Measurements from ENCODE around the gene HMGN3.

The HMGN3 gene

GRCh38 chr6:79263359-79263758, 28.9 kb upstream of the HMGN3 start:
- no peaks in the 10 kb centered on the region for H3K36me3 ChIP-seq (ENCODE audit: insufficient read depth, low read length)

DNA sequence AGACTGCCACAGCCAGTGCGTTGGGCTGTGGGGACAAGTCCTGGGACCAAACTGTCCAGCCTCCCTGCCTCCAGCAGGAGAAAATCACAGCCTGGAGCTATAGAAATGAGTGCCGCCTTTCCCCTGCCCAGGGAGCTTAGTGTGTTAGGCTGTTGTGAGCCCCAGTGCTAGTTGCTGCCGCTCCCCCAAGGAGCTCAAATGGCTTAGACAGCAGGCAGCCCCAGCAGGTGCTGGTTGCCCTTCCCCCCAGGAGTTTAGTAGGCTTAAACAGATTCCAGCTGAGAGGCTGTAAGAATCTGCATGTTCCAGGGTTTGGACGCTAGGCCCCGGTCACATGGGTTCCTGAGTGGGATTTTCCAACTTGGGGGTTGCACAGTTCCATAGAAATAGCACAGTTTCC, 27.2 kb upstream of the HMGN3 start:
- H3K36me3 ChIP-seq (ENCODE audit: insufficient read depth, low read length): no peaks in the 10 kb centered on the region
- no peak overlapping the region for H2AFZ ChIP-seq (ENCODE audit: low read length)
- H3K4me1 ChIP-seq (ENCODE audit: insufficient read depth, low read length, severe bottlenecking): no peaks in the 10 kb centered on the region
- no peak overlapping the region for H3K27ac ChIP-seq (ENCODE audit: low read depth, low read length, poor library complexity, severe bottlenecking)
- no peak overlapping the region for H3K4me3 ChIP-seq (ENCODE audit: low read depth, low read length, poor library complexity, severe bottlenecking)
- no peaks in the 10 kb centered on the region for H3F3A ChIP-seq (ENCODE audit: insufficient read depth, low read length)
- H3K9ac ChIP-seq (ENCODE audit: low read length): no peak overlapping the region
- TF ChIP-seq EZH2 (IDR thresholded peaks at IDR 0.05; ENCODE audit: borderline replicate concordance, low read length): no peak
- TF ChIP-seq, protein P1, sequence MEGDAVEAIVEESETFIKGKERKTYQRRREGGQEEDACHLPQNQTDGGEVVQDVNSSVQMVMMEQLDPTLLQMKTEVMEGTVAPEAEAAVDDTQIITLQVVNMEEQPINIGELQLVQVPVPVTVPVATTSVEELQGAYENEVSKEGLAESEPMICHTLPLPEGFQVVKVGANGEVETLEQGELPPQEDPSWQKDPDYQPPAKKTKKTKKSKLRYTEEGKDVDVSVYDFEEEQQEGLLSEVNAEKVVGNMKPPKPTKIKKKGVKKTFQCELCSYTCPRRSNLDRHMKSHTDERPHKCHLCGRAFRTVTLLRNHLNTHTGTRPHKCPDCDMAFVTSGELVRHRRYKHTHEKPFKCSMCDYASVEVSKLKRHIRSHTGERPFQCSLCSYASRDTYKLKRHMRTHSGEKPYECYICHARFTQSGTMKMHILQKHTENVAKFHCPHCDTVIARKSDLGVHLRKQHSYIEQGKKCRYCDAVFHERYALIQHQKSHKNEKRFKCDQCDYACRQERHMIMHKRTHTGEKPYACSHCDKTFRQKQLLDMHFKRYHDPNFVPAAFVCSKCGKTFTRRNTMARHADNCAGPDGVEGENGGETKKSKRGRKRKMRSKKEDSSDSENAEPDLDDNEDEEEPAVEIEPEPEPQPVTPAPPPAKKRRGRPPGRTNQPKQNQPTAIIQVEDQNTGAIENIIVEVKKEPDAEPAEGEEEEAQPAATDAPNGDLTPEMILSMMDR (IDR thresholded peaks at IDR 0.05; ENCODE audit: low read length): no peak
- no peaks in the 10 kb centered on the region for H3K9me2 ChIP-seq (ENCODE audit: low read depth, low read length)
- no peaks in the 10 kb centered on the region for H4K20me1 ChIP-seq (ENCODE audit: insufficient read depth, low read length)
- H3K27me3 ChIP-seq (ENCODE audit: insufficient read depth, low read length): no peaks in the 10 kb centered on the region
- no peaks in the 10 kb centered on the region for H3K79me2 ChIP-seq (ENCODE audit: insufficient read depth, low read length)
- no peak overlapping the region for H3K4me2 ChIP-seq (ENCODE audit: low read length)
- no peaks in the 10 kb centered on the region for H3K9me3 ChIP-seq (ENCODE audit: low read length)

More at GRCh38 chr6:79263359-79263758, 28.9 kb upstream of the HMGN3 start:
- TF ChIP-seq, protein P1 (IDR thresholded peaks at IDR 0.05; ENCODE audit: low read length): no peak
- TF ChIP-seq EZH2 (IDR thresholded peaks at IDR 0.05; ENCODE audit: borderline replicate concordance, low read length): no peak
- Histone ChIP-seq H4K20me1 (ENCODE audit: insufficient read depth, low read length) (no peaks in the 10 kb centered on the region), H3K27me3 (ENCODE audit: insufficient read depth, low read length) (no peaks in the 10 kb centered on the region), H3K4me3 (ENCODE audit: low read depth, low read length, poor library complexity, severe bottlenecking) (no peak overlapping the region), H2AFZ (ENCODE audit: low read length) (no peak overlapping the region), H3F3A (ENCODE audit: insufficient read depth, low read length) (no peaks in the 10 kb centered on the region), H3K9me3 (ENCODE audit: low read length) (no peaks in the 10 kb centered on the region), H3K4me1 (ENCODE audit: insufficient read depth, low read length, severe bottlenecking) (no peaks in the 10 kb centered on the region), H3K4me2 (ENCODE audit: low read length) (no peak overlapping the region), H3K9ac (ENCODE audit: low read length) (no peak overlapping the region), H3K27ac (ENCODE audit: low read depth, low read length, poor library complexity, severe bottlenecking) (no peak overlapping the region), H3K79me2 (ENCODE audit: insufficient read depth, low read length) (no peaks in the 10 kb centered on the region), H3K9me2 (ENCODE audit: low read depth, low read length) (no peaks in the 10 kb centered on the region)

- Histone ChIP-seq H3K27me3 (ENCODE audit: insufficient read depth, low read length) (no peaks in the 10 kb centered on the region), H3K36me3 (ENCODE audit: insufficient read depth, low read length) (no peaks in the 10 kb centered on the region)
Observed at GRCh38 chr6:79260772-79261171, 26.3 kb upstream of the HMGN3 start.

More at GRCh38 chr6:79260772-79261171, 26.3 kb upstream of the HMGN3 start:
- H3K79me2 ChIP-seq (ENCODE audit: insufficient read depth, low read length): no peaks in the 10 kb centered on the region
- no peaks in the 10 kb centered on the region for H3F3A ChIP-seq (ENCODE audit: insufficient read depth, low read length)
- no peaks in the 10 kb centered on the region for H4K20me1 ChIP-seq (ENCODE audit: insufficient read depth, low read length)
- no peaks in the 10 kb centered on the region for H3K4me1 ChIP-seq (ENCODE audit: insufficient read depth, low read length, severe bottlenecking)
- H2AFZ ChIP-seq (ENCODE audit: low read length): no peak overlapping the region
- no peak overlapping the region for H3K4me2 ChIP-seq (ENCODE audit: low read length)
- no peaks in the 10 kb centered on the region for H3K9me3 ChIP-seq (ENCODE audit: low read length)
- H3K9me2 ChIP-seq (ENCODE audit: low read depth, low read length): no peaks in the 10 kb centered on the region
- no peak overlapping the region for H3K27ac ChIP-seq (ENCODE audit: low read depth, low read length, poor library complexity, severe bottlenecking)
- TF ChIP-seq, protein P1 (IDR thresholded peaks at IDR 0.05; ENCODE audit: low read length): no peak
- no peak for TF ChIP-seq EZH2 (IDR thresholded peaks at IDR 0.05; ENCODE audit: borderline replicate concordance, low read length)
- no peak overlapping the region for H3K4me3 ChIP-seq (ENCODE audit: low read depth, low read length, poor library complexity, severe bottlenecking)
- H3K9ac ChIP-seq (ENCODE audit: low read length): no peak overlapping the region
